AG20443 (cell line): ENCODE measurements around the gene SIGLEC9.
"Not testable (repeated sequence)": the region's sequence is repeated elsewhere in the genome, so short reads cannot be mapped to it uniquely, and the experiment has no call there.

Experiments
- DNase-seq: peaks from one replicate; pipeline ENCODE4 v3.0.0; 2012; ENCODE audit warnings: low spot score, mixed read lengths

SIGLEC9 gene

DNA sequence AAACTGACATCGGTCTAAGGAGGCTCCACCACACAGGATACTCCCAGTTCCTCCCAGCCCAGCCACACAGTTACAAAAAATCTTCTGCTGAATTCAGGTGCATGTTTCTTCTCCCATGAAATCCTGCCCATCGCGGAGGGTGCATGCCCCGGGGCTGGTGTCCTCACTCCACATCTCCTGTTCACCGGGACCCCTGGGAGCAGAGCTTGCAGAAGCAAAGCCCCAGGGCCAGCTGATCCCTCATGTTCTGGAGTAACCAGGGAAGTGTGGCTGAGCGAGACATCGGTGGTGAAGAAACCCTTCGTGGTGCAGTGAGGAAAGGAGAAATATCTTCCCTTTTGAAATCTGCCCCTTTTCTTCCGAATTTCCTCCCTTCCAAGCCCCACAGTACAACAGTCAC, 904 bp upstream of the SIGLEC9 start:
- no peak for DNase-seq

DNA sequence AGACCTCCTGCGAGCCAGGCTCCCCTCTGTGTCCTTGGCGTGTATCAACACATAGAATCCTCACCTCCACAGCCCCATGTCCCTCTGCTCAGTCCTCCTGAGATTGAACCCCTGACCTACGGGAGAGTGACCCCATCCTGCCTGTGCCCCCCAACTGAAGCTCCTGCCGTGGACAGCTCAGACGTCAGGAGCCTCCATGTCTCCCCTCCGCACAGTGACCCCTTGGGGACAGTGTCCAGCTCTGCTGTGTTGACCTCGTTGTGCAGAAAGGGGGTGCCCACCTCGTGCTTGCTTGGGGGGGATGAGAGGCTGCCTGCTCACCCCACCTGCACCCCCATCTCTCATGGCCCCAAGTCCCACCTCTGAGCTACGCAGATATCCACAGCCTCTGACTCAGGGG, 490 bp upstream of the SIGLEC9 start:
- DNase-seq: no peak

DNA sequence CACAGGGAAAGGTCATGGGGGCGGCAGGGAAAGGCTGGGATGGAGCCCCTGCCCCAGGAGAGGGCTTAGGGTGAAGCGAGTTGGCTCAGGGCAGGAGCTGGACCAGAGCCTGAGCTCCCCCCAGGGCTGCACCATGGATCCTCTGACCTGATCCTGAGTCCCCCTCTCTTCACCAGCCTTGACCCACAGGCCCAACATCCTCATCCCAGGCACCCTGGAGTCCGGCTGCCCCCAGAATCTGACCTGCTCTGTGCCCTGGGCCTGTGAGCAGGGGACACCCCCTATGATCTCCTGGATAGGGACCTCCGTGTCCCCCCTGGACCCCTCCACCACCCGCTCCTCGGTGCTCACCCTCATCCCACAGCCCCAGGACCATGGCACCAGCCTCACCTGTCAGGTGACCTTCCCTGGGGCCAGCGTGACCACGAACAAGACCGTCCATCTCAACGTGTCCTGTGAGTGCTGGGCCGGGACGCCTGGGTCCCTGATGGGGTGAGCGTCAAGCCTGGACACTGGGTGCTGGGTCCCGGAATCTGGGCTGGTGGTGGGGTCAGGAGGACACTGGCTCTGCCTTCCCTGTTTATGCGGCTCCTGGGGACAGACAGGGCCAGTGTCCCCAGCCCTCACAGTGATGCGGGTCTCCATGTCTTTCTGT, 842 bp downstream of the SIGLEC9 start:
- no peak for DNase-seq

DNA sequence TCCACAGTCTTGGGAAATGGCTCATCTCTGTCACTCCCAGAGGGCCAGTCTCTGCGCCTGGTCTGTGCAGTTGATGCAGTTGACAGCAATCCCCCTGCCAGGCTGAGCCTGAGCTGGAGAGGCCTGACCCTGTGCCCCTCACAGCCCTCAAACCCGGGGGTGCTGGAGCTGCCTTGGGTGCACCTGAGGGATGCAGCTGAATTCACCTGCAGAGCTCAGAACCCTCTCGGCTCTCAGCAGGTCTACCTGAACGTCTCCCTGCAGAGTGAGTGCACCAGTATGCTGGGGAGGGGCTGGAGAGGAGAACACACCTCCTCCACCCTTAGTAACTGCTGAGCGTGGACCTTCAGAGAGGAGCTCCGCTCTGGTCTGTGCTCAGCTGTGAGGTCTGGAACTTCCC, 2.3 kb downstream of the SIGLEC9 start:
- DNase-seq: no peak

DNA sequence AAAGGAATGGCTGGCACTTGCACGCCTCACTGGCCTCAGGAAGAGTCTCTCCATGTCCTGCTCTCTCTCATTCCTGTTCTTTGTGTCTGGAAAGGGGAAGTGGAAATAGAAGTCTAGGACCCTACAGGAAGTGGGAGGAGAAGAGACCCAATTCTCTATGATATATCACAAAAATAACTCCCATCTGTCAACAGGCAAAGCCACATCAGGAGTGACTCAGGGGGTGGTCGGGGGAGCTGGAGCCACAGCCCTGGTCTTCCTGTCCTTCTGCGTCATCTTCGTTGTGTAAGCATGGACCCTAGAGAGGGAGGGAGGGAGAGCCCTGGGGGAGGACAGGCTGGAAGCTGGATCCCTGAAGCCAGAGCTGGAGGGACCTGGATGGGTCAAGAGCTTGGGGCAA, 3.0 kb downstream of the SIGLEC9 start:
- DNase-seq: no peak

DNA sequence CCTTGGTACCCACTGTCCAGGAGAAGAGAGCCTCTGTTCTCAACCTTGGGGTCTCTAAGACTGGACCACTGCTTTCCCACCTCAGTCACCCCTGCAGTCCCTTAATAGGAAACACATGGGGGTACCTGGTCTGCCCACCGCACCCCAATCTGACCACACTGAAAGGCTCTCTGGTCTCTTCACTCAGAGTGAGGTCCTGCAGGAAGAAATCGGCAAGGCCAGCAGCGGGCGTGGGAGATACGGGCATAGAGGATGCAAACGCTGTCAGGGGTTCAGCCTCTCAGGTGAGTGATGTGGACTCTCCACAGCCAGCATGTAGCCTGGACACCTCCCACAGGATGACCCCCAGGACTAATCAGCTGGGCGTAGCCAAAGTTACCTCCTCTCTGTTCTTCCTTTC, 3.5 kb downstream of the SIGLEC9 start:
- no peak for DNase-seq

DNA sequence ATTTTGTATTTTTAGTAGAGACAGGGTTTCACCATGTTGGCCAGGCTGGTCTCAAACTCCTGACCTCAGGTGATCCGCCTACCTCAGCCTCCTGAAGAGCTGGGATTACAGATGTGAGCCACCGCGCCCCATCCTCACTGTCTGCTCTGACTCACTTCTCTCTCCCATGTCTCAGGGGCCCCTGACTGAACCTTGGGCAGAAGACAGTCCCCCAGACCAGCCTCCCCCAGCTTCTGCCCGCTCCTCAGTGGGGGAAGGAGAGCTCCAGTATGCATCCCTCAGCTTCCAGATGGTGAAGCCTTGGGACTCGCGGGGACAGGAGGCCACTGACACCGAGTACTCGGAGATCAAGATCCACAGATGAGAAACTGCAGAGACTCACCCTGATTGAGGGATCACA, 5.0 kb downstream of the SIGLEC9 start:
- DNase-seq: no peak

DNA sequence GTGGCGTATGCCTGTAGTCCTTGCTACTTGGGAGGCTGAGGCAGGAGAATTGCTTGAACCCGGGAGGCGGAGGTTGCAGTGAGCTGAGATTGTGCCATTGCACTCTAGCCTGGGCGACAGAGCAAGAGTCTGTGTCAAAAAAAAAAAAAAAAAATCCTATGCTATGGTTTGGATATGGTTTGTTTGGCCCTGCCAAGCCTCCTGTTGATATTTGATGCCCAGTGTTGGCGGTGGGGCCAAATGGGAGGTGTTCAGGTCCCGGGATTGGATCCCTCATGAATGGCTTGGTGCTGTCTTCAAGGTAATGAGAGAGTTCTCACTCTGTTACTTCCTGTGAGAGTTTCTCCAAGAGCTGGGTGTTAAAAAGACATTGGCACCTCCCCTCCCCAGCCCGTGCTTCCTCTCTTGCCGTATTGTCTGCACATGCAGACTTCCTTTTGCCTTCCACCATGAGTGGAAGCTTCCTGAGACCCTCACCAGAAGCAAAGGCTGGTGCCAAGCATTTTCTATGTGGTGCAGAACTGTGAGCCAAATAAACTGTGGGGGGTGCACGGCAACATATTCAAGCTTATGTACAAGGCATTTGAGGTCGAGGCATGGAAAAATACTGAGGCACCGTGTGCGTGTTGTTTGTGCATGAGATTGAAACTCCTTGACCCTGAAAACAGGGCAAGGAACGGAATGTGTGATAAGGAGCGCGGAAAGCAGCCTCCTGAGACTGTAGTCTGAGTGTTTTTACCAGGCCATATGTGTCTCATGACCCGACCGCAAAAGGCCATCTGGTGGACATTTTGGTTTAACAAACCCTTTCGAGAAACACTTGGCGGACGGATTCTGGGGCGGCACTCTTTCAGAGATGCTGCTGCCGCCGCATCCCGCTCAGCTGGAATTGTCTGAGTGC, 7.3 kb downstream of the SIGLEC9 start:
- DNase-seq: no peak

DNA sequence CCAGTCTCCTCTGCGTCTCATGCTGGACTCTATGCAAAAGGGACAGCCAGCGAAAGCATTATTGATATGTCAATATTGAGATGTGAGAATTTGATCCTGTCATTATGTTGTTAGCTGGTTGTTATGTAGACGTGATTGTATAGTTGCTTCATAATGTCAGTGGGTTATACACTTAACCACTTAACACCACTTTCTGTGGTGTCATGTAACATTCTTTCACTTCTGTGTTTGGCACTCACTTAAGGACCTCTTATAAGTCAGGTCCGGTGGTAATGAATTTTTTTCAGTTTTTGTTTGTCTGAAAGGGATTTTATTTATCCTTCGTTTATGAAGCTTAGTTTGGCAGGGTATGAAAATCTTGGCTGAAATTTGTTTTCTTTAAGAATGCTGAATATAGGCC, 10.3 kb downstream of the SIGLEC9 start:
- no peak for DNase-seq

DNA sequence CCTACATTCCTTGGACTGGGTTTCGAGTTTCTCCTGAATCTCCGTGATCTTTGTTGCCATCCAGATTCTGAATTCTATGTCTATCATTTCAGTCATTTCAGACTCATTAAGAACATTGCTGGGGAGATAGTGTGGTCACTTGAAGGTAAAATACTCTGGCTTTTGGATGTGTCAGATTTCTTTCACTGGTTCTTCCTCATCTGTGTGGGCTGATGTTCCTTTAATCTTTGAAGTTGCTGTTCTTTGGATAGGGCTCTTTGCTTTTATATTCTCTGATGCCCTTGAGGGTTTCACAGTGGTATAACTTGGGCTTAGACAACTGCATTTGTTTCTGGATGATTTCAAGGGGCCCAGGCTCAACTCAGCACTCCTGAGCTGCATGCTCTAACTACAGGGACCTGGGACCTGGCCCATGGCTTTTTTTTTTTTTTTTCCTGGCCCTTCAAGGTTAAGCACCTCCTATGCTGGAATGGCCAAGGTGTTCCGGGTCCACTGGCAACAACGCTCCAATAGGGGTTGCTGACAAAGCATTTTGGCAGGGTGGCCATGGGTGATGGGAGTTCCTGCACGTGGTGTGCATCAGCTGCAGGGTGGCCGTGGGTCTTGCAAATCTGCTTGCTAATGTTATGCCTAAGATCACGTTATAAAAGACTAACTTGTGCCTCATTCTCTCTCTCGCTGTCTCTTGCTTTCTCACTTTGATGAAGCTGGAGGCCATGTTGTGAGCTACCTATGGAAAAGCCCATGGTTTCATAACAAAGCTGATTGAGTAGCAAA, 11.5 kb downstream of the SIGLEC9 start:
- DNase-seq: no peak

DNA sequence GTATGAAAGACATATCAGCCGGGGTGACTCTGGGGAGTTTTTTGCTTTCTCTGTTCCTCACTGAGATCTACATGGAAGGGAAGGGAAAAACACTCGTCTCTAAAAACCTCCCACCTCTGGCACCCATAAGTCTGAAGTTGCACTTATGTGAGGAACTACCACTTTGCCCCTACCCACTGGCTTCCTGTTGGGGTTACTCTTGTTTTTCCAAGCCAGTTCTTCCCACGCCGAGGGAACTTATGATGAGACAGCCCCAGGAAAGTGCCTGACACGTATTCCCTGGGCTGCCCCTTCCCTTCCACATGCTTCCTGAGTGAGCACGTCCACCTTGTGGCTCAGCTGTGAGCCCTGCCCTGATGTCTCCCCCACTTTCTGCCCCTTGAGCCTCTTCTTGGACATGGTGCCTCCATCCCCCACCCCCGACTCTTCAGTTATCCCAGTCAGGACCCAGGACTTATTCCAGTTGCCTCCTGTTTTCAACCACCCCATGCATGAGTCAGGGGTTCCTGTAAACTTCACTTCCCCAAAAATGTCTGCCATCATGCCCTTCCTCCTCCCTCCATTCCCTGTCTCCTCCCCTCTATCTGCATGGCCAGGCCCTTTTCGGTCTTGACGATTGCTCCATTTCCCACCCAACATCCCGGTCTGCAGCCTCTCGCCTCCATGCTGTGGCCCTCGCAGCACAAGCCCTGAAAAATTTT, 12.3 kb downstream of the SIGLEC9 start:
- no peak for DNase-seq

DNA sequence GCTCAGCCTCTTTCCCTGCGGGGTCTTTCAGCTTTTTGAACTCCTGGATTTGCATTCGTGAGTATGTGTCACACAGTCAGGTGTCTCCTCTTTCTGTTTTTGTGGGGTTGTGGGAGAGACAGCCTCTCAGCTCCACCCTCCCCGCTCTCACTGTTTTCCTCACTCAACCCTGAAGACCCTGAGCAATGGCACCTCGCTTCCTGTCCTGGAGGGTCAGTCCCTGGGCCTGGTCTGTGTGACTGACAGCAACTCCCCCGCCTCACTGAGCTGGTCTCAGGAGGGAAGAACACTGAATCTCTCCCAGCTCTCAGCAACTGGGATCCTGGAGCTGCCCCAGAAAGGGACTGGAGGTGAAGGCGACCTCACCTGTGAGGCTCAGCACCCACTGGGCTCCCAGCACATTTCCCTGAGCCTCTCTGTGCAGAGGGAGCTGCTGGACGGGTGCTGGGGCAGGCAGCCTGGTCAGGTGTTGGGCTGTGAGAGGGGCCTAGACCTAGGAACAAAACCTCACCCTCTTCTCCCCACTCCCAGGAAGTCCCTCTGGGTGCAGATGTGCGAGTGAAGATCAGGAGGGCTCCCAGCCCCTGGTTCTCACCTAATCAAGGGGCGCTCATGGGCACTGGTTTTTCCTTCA, 13.2 kb downstream of the SIGLEC9 start:
- DNase-seq: no peak

DNA sequence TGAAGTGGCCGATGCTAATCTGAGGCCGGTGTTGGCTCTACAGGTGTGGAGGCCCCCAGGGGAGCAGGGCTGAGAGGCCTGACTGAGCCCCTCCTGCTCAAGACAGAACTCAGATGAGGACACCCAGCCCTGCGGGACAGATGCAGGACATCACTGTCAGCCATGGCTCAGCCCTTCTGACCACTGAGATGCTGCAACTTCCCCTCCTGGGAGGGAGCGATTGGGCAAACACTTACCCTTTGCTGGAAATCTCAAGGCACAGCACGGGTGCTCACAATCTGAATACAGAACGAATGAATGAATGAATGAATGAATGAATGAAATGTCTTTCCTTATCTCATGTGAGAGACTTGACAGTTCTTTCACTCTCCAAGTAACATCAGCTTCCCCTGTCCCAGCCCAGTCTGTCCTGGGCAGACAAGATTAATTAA, 13.9 kb downstream of the SIGLEC9 start:
- no peak for DNase-seq

DNA sequence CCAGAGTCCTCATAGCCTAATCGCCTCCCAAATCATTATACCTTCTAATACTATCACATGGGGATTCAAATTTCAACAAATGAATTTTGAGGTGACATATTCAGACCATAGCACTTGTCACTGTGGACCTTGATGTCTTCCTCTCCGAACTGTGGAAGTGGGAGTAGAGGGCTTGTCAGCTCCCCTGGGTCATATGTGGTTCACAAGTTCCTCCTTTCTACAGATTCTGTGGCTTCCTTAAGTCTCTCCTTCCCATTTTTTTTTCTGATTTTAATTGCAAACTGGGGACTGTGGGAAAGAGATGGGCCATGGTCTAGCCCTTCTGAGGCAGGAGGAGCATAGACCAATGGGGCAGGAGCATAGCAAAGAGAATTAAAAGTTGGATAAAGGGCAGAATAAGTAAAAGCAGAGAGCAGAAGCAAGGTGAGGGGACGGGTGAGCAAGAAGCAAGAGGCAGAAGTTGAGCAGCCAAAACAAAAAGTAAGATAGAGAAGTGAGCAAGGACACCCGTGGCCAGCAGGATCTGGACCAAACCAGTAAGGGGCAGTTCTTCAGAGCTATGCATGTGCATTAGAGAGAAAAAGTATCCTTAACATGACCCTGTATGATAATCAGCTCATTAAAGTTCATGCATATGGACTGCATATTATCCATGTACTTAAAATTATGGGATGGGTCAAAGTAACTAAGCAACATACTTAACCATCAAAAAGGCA, 14.8 kb downstream of the SIGLEC9 start:
- DNase-seq: no peak

DNA sequence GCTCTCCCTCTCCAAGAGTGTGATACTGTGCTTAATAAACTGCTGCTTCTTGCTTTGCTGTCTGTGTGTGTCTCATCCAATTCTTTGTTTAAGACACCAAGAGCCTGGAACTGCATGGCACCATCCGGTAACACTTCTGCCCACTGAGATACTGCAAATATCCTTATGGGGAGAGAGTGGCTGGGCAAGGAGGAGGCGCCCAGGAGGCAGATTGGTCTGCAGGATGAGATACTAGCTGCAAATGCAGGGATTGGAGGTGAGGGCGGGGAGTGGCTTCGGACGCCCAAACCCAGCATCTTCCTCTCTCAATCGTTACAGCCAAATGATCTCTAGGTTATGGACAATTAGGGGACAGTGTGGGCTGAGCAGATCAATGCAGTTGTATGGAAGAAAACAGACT, 15.7 kb downstream of the SIGLEC9 start:
- DNase-seq: no peak

DNA sequence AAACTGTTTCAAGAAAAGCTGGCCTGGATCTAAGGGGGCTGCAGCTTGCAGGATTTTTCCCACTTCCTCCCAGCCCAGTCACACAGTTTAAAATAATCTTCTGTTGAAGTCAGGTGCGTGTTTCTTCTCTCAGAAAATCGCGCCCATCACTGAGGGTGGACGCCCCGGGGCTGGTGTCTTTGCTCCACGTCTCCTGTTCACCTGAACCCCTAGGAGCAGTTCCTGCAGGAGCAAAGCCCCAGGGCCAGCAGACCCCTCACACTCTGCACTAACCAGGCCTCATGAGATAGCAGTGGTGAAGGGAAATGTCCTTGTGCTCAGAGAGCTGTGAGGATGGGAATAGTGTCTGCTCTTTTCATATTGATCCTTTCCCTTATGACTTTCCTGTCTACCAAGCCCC, 16.5 kb downstream of the SIGLEC9 start:
- no peak for DNase-seq

DNA sequence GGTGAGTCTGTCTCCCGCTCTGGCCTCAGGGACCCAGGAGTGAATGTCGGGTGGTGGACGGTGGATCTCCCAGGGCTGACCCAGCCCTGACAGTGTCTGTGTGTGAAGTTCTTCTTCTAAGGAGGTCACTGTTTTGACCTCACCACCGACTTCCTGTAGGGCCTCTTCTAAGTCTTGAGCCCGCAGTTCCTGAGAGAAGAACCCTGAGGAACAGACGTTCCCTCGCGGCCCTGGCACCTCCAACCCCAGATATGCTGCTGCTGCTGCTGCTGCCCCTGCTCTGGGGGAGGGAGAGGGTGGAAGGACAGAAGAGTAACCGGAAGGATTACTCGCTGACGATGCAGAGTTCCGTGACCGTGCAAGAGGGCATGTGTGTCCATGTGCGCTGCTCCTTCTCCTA, 17.4 kb downstream of the SIGLEC9 start, which contains the start of gene SIGLEC7:
TSS of gene SIGLEC7 (plus strand) at position 183 of the 400 bp plus-strand sequence. CDS start at position 252, 69 bp downstream.
- no peak for DNase-seq

DNA sequence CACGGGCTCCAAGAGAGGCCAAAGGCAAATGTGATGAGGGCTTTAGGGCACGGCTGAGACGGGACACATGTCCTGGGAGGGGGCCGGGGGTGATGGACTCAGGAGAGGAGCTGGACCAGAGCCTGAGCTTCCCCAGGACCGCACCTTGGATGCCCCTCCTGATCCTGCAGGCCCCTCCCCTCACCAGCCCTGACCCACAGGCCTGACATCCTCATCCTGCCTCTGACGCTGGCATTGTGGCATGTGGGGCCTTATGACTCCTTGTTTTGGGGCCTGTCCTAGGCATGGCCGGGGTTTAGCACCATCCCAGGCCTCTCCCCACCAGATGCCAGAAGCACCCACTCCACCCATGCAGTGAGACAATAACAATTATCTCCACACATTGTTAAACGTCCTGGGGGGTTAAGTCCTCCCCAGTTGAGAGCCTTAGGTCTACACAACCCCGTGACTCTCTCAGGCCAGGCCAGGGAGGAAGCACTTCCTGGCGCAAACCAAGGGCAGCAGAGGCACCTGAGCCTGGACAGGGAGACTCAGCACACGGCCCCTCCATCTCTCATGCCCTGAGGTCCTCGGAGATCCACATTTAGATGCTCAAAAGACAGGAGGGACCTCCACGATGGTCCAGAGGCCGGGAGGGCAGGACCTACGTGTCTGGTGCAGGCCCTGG, 18.2 kb downstream of the SIGLEC9 start:
- DNase-seq: not testable (repeated sequence)

DNA sequence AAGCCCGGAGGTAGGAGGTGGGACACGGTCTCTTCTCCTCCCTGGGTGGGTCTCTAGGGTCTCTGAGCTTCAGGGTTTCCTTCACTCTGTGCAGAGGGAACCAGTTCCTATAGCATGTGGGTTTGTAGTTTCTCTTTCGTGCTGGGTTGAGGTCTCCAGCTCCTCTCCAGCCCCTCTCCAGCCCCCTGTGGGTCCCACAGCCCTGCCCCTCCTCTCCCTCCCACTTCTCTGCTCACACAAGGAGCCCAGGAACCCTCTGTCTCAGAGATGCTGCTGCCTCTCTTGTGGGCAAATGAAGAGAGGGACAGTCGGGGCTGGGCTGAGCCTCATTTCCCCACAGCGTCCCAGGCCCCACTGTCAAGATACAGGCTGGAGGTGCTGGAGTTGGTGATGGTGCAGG, 18.8 kb downstream of the SIGLEC9 start:
- DNase-seq: no peak

DNA sequence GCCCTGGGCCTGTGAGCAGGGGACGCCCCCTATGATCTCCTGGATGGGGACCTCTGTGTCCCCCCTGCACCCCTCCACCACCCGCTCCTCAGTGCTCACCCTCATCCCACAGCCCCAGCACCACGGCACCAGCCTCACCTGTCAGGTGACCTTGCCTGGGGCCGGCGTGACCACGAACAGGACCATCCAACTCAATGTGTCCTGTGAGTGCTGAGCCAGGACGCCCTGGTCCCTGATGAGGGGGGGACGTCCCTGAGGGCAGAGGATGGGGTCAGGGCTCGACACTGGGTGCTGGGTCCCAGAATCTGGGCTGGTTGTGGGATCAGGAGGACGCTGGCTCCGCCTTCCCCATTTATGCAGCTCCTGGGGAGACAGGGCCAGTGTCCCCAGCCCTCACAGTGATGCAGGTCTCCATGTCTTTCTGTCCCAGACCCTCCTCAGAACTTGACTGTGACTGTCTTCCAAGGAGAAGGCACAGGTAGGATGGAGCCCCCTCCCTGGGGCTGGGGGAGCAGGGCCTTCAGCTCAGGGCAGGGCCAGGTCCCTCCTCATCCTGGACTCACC, 19.9 kb downstream of the SIGLEC9 start:
- no peak for DNase-seq
